Pancreas (tissue), 10 donors: ENCODE results near the gene SUN1. TPM values are rescaled to one million over a fixed set of nuclear protein-coding genes. Genes with fewer than 3 reads are reported as not detected.

ENCODE experiments used
- ATAC-seq, 4 donors: fragments of 200-7000 bp; cut with Tn5 transposase; one replicate each; pipeline versions ENCODE4 v1.8.0 to v1.9.1; 2020; ENCODE audit warnings: mild to moderate bottlenecking in 4 of 4, moderate library complexity in 4 of 4
- DNase-seq, 6 donors: peaks; one replicate each; pipeline ENCODE4 v3.0.0-alpha.2; 2020
- FAIRE-seq: peaks from 2 replicates; lab custom pipeline; 2012; peaks lifted over from hg19 to GRCh38; lab: Jason Lieb, UNC
- H3K27ac ChIP-seq, 4 donors: fragments of 200-600 bp; sonication (generic); 1 replicate in 3 of 4; 2 replicates in 1 of 4; pipeline versions ENCODE4 v1.5.0 to v1.8.0; 2020
- H3K27me3 ChIP-seq, 4 donors: fragments of 200-600 bp; one replicate each; pipeline ENCODE4 v1.8.0; 2021
- H3K36me3 ChIP-seq, 3 donors: fragments of 200-600 bp; sonication (generic) in 1 of 3; one replicate each; pipeline versions ENCODE4 v1.5.0 to v1.8.0; 2020 to 2021
- H3K4me1 ChIP-seq, 3 donors: fragments of 200-600 bp; one replicate each; pipeline ENCODE4 v1.8.0; 2021
- H3K4me3 ChIP-seq, 4 donors: fragments of 200-600 bp; sonication (generic) in 2 of 4; one replicate each; pipeline versions ENCODE4 v1.5.0 to v1.8.0; 2020 to 2021
- H3K9me3 ChIP-seq, 4 donors: fragments of 200-600 bp; one replicate each; pipeline ENCODE4 v1.8.0; 2021
- CTCF ChIP-seq, 4 donors: fragments of 200-600 bp; sonication (generic) in 3 of 4; IDR thresholded peaks; one replicate each; pipeline versions ENCODE4 v1.5.0 to v1.8.0; 2021; ENCODE audit warnings: antibody characterized with exemption in 4 of 4
- WGBS, 2 donors: extraction: QIAGEN DNeasy Blood & Tissue Kit; methylation state at CpG; one replicate each; pipeline ENCODE4 v1.1.7; 2013; 5-methylcytosine and 5-hydroxymethylcytosine counted together
- intact Hi-C, 3 donors: fragments of 100-400 bp; cut with DNase I; formaldehyde crosslinking; loops; one replicate each; pipeline versions ENCODE4 v1.11.1 to v1.14.2; 2022
- polyA plus RNA-seq, 2 donors: library from polyadenylated mRNA; stranded (reverse); fragments of 200-250 nt; gene quantifications; one replicate each; pipeline ENCODE4 v1.2.3, GENCODE V29; 2013
- total RNA-seq, 6 donors: library from RNA; stranded (reverse); fragmentation: NEBNext Ultra II Directional in 4 of 6; extraction: Animal tissue kit (Norgen Biotek cat#: 25700) in 4 of 6; gene quantifications; one replicate each; pipeline versions ENCODE4 v1.2.1 to v1.2.4, GENCODE V29; 2021 to 2023
- donor health status: healthy with polysubstance abuse.
- donor health status: DM: no; HTN: no; CAD: no; lungs with moderate emphysema.
- donor health status: DM: no; HTN: no; CAD: no.
- donor health status: control.
- donor health status: control.
- donor health status: Bipolar disorder and iron deficiency.
- donor health status: DM: yes; HTN: yes; CAD: no.
- donor health status: DM: no; HTN: no; CAD: no.
- donor health status: DM: no; HTN: no; CAD: no.
- donor health status: DM: yes; HTN: yes; CAD: no.

SUN1 gene
- total and polyA plus RNA-seq, 8 donors, result 42.6 to 93.2 (median 55.9) TPM

- intact Hi-C loops, result no loop called here
- Histone ChIP-seq H3K9me3 (no peaks in the 10 kb centered on the region), H3K27me3 (no peaks in the 10 kb centered on the region), H3K4me3 (no peak overlapping the region), H3K27ac (no peak overlapping the region), H3K36me3 (peaks cover 7 to 77% (median 22%) of the 10 kb centered on the region in 3 donors), H3K4me1 (no peaks in the 10 kb centered on the region)
- ATAC-seq (no peak), FAIRE-seq (no peak), DNase-seq (peak in 2 of 6 donors; percentile 10 to 37)
- 93 to 96% methylated on average over 32 of the region's 32 CpGs for WGBS, 2 donors
- no peak for TF ChIP-seq CTCF (IDR thresholded peaks at IDR 0.05)
Observed at GRCh38 chr7:854118-854775, 22.0 kb downstream of the SUN1 start.

GRCh38 chr7:855686-856369, 23.6 kb downstream of the SUN1 start:
- FAIRE-seq (no peak), ATAC-seq (peak in 2 of 4 donors; percentile 12 to 27), DNase-seq (peak in 2 of 6 donors; percentile 13 to 63)
- no peaks in the 10 kb centered on the region for H3K9me3 ChIP-seq
- intact Hi-C loops, result no loop called here
- 86% methylated on average over 27 to 29 of the region's 29 CpGs for WGBS, 2 donors
- no peak for TF ChIP-seq CTCF (IDR thresholded peaks at IDR 0.05)
- no peaks in the 10 kb centered on the region for H3K4me1 ChIP-seq
- no peak overlapping the region for H3K27ac ChIP-seq
- H3K4me3 ChIP-seq, result no peak overlapping the region
- H3K36me3 ChIP-seq, result peaks cover 7 to 83% (median 14%) of the 10 kb centered on the region in 3 donors
- no peaks in the 10 kb centered on the region for H3K27me3 ChIP-seq

GRCh38 chr7:856444-857095, 24.3 kb downstream of the SUN1 start:
- Histone ChIP-seq H3K4me1 (no peaks in the 10 kb centered on the region), H3K27me3 (no peaks in the 10 kb centered on the region), H3K27ac (no peak overlapping the region), H3K36me3 (peaks cover 7 to 85% (median 14%) of the 10 kb centered on the region in 3 donors), H3K9me3 (no peaks in the 10 kb centered on the region), H3K4me3 (no peak overlapping the region)
- ATAC-seq, result no peak
- no peak for TF ChIP-seq CTCF (IDR thresholded peaks at IDR 0.05)
- 86% methylated on average over 30 of the region's 30 CpGs for whole genome bisulfite sequencing, 2 donors
- intact Hi-C loops, result no loop called here
- DNase-seq, result peak in 2 of 6 donors; percentile 21 to 64
- no peak for FAIRE-seq

GRCh38 chr7:857661-858060, 25.4 kb downstream of the SUN1 start:
- Histone ChIP-seq H3K4me3 (no peak overlapping the region), H3K27me3 (no peaks in the 10 kb centered on the region), H3K27ac (no peak overlapping the region), H3K4me1 (no peaks in the 10 kb centered on the region), H3K9me3 (no peaks in the 10 kb centered on the region), H3K36me3 (peaks cover 4 to 83% (median 14%) of the 10 kb centered on the region in 3 donors)
- ATAC-seq (no peak), DNase-seq (peak in 2 of 6 donors; percentile 6 to 19), FAIRE-seq (no peak)
- no peak for TF ChIP-seq CTCF (IDR thresholded peaks at IDR 0.05)
- intact Hi-C loops, result no loop called here
- WGBS, 2 donors, result 90 to 92% methylated on average over 9 of the region's 9 CpGs
